ENCODE results near the gene CCDC43. TPM values are rescaled to one million over a fixed set of nuclear protein-coding genes. Genes with fewer than 3 reads are reported as not detected.
"Not testable (repeated sequence)": the region's sequence is repeated elsewhere in the genome, so short reads cannot be mapped to it uniquely, and the experiment has no call there.

The CCDC43 gene
- total RNA-seq, result 10 to 100 TPM; 22.7 to 25.2 TPM

DNA sequence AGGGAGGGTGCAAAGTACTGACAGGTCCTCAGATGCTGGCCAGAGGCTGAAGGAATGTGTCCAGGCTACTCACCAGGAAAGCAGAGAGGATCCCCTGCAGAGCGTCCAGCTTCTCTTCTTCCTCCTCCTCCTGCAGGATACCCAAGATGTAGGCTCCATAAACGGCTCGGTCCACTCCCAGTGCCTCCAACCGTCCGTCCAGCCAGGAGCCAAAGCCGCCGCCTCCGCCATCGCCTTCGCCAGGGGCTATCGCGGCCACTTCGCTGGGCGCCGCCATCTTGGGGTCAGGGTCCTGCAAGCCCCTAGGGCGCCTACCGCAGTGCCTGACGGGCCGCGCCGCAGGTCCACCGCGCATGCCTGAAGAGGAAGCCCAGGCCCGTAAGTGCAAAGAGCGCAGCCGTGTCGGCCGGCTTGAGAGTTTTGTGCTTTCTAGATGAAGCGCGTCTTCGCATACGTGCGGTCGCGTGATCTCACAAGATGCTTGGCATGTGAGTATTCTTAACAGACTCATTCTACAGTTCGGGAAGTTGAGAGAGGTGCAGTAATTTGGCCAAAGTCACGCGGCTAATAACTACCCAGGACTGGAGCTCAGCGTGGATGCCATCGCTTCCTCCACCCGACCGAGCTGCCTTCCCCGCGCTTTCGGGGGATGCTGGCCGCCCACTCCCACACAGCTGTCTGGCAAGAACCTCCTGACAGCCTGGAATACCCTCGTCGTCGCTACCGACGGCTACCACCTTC, at the start of gene CCDC43:
Gene CCDC43, minus strand, starts transcription at position 300 of the 741 bp plus-strand sequence. Its CDS starts 23 bp downstream, at position 277.
- peak; percentile 95 for DNase-seq
- H3K9me3 Mint-ChIP-seq, result no peaks in the 10 kb centered on the region
- H3K36me3 Mint-ChIP-seq (ENCODE audit: insufficient read depth in 2 of 2), result peaks cover 2 to 3% of the 10 kb centered on the region in 2 donors
- H3K27me3 Mint-ChIP-seq (ENCODE audit: low read depth), result no peaks in the 10 kb centered on the region
- ATAC-seq (replicated peaks in 1 of 2), result peak; percentile 100
- peak within 1 kb of the TSS; percentile 97 for H3K27ac Mint-ChIP-seq
- peaks cover 48% of the 10 kb centered on the region for H3K4me1 Mint-ChIP-seq (ENCODE audit: low read depth)
- H3K4me3 Mint-ChIP-seq, result peak within 1 kb of the TSS; percentile 95 to 99

- ATAC-seq (replicated peaks in 1 of 2) (peak in 1 of 2 donors; percentile 36), DNase-seq (no peak)
- Mint-ChIP-seq H3K27ac (no peak overlapping the region), H3K4me3 (no peak overlapping the region), H3K4me1 (ENCODE audit: low read depth) (no peaks in the 10 kb centered on the region), H3K27me3 (ENCODE audit: low read depth) (no peaks in the 10 kb centered on the region), H3K9me3 (no peaks in the 10 kb centered on the region), H3K36me3 (ENCODE audit: insufficient read depth in 2 of 2) (peaks cover 0 to 3% of the 10 kb centered on the region in 2 donors)
Observed at GRCh38 chr17:44738214-44738906, 48.8 kb upstream of the CCDC43 start.

- Mint-ChIP-seq H3K27me3 (ENCODE audit: low read depth) (no peaks in the 10 kb centered on the region), H3K4me3 (no peak overlapping the region), H3K4me1 (ENCODE audit: low read depth) (no peaks in the 10 kb centered on the region), H3K27ac (no peak overlapping the region), H3K36me3 (ENCODE audit: insufficient read depth in 2 of 2) (peaks cover 0 to 4% of the 10 kb centered on the region in 2 donors), H3K9me3 (no peaks in the 10 kb centered on the region)
- ATAC-seq (replicated peaks in 1 of 2) (no peak), DNase-seq (no peak)
Observed at GRCh38 chr17:44736551-44737240, 47.1 kb upstream of the CCDC43 start.

GRCh38 chr17:44734272-44734671, 44.7 kb upstream of the CCDC43 start:
- Mint-ChIP-seq H3K9me3 (no peaks in the 10 kb centered on the region), H3K27me3 (ENCODE audit: low read depth) (no peaks in the 10 kb centered on the region), H3K27ac (no peak overlapping the region), H3K4me1 (ENCODE audit: low read depth) (no peaks in the 10 kb centered on the region), H3K36me3 (ENCODE audit: insufficient read depth in 2 of 2) (peaks cover 1 to 2% of the 10 kb centered on the region in 2 donors), H3K4me3 (no peak overlapping the region)
- ATAC-seq (replicated peaks in 1 of 2), result no peak
- DNase-seq, result no peak

GRCh38 chr17:44733753-44734152, 44.2 kb upstream of the CCDC43 start:
- Mint-ChIP-seq H3K27ac (no peak overlapping the region), H3K4me1 (ENCODE audit: low read depth) (no peaks in the 10 kb centered on the region), H3K27me3 (ENCODE audit: low read depth) (no peaks in the 10 kb centered on the region), H3K36me3 (ENCODE audit: insufficient read depth in 2 of 2) (peaks cover 1 to 2% of the 10 kb centered on the region in 2 donors), H3K4me3 (no peak overlapping the region), H3K9me3 (no peaks in the 10 kb centered on the region)
- DNase-seq (no peak), ATAC-seq (replicated peaks in 1 of 2) (no peak)

DNA sequence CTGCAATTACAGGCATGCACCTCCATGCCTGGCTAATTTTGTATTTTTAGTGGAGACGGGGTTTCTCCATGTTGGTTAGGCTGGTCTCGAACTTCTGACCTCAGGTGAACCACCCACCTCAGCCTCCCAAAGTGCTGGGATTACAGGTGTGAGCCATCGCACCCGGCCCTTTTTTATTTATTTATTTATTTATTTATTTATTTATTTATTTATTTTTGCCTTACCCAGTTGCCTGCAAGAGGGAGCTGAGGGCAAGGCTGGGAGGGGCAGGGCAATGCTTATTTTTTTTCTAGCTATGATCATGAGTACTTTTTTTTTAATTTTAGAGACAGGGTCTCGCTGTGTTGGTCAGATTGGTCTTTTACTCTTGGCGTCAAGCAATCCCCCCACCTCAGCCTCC, 36.5 kb upstream of the CCDC43 start:
- H3K27ac Mint-ChIP-seq; ATAC-seq (replicated peaks in 1 of 2); H3K36me3 Mint-ChIP-seq (ENCODE audit: insufficient read depth in 2 of 2); H3K27me3 Mint-ChIP-seq (ENCODE audit: low read depth); H3K4me1 Mint-ChIP-seq (ENCODE audit: low read depth); H3K9me3 Mint-ChIP-seq; H3K4me3 Mint-ChIP-seq; DNase-seq: not testable (repeated sequence)

- DNase-seq (no peak), ATAC-seq (replicated peaks in 1 of 2) (no peak)
- Mint-ChIP-seq H3K4me3 (no peak overlapping the region), H3K36me3 (ENCODE audit: insufficient read depth in 2 of 2) (peaks cover 4 to 14% of the 10 kb centered on the region in 2 donors), H3K27ac (no peak overlapping the region), H3K4me1 (ENCODE audit: low read depth) (no peaks in the 10 kb centered on the region), H3K27me3 (ENCODE audit: low read depth) (no peaks in the 10 kb centered on the region), H3K9me3 (no peaks in the 10 kb centered on the region)
Observed at GRCh38 chr17:44722254-44722653, 32.7 kb upstream of the CCDC43 start.

DNA sequence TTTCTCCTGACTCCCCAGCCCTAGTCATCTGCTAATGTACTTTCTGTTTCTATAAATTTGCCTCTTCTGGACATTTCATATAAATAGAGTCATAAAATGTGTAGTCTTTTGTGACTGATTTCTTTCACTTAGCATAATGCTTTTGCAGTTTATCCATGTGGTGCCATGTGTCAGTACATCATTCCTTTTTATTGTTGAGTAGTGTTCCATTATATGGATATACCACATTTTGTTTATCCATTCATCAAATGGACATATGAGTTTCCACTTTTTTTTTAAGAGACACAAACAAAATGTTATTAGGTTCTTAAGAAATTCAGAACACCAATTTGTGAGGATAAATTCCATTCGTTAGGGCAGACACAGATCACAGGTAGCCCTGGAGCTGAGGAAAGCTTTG, 29.9 kb upstream of the CCDC43 start:
- DNase-seq (no peak), ATAC-seq (replicated peaks in 1 of 2) (no peak)
- no peaks in the 10 kb centered on the region for H3K4me1 Mint-ChIP-seq (ENCODE audit: low read depth)
- peaks cover 6 to 12% of the 10 kb centered on the region in 2 donors for H3K36me3 Mint-ChIP-seq (ENCODE audit: insufficient read depth in 2 of 2)
- no peak overlapping the region for H3K4me3 Mint-ChIP-seq
- H3K27me3 Mint-ChIP-seq (ENCODE audit: low read depth), result no peaks in the 10 kb centered on the region
- H3K27ac Mint-ChIP-seq, result no peak overlapping the region
- no peaks in the 10 kb centered on the region for H3K9me3 Mint-ChIP-seq

- Mint-ChIP-seq H3K36me3 (ENCODE audit: insufficient read depth in 2 of 2) (no peaks in the 10 kb centered on the region), H3K4me3 (no peak within 1 kb of the TSS), H3K27ac (no peak within 1 kb of the TSS), H3K9me3 (no peaks in the 10 kb centered on the region), H3K27me3 (ENCODE audit: low read depth) (peaks cover 10% of the 10 kb centered on the region), H3K4me1 (ENCODE audit: low read depth) (peaks cover 7% of the 10 kb centered on the region)
- peak; percentile 88 to 92 for ATAC-seq (replicated peaks in 1 of 2)
- peak; percentile 86 to 90 for DNase-seq
Observed at GRCh38 chr17:44708401-44709263, 19.1 kb upstream of the CCDC43 start, which contains the start of gene DBF4B. Gene DBF4B (plus strand): TSS chr17:44708665. CDS start chr17:44708821, 156 bp downstream.

- Mint-ChIP-seq H3K27me3 (ENCODE audit: low read depth) (peaks cover 10% of the 10 kb centered on the region), H3K4me1 (ENCODE audit: low read depth) (peaks cover 7% of the 10 kb centered on the region), H3K36me3 (ENCODE audit: insufficient read depth in 2 of 2) (no peaks in the 10 kb centered on the region), H3K9me3 (no peaks in the 10 kb centered on the region), H3K4me3 (no peak overlapping the region), H3K27ac (no peak overlapping the region)
- no peak for ATAC-seq (replicated peaks in 1 of 2)
- DNase-seq, result no peak
Observed at GRCh38 chr17:44707755-44708400, 18.3 kb upstream of the CCDC43 start.

DNA sequence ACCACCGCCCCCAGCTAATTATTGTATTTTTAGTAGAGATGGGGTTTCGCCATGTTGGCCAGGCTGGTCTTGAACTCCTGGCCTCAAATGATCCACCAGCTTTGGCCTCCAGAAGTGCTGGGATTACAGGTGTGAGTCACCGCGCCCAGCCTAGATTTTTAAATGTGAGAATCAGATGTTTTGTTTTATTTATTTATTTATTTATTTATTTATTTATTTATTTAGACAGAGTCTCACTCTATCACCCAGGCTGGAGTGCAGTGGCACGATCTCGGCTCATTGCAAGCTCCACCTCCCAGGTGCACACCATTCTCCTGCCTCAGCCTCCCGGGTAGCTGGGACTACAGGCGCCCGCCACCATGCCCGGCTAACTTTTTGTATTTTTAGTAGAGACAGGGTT, 10.7 kb upstream of the CCDC43 start:
- not testable (repeated sequence) for H3K4me3 Mint-ChIP-seq; H3K27me3 Mint-ChIP-seq (ENCODE audit: low read depth); H3K36me3 Mint-ChIP-seq (ENCODE audit: insufficient read depth in 2 of 2); H3K27ac Mint-ChIP-seq; H3K9me3 Mint-ChIP-seq; DNase-seq; H3K4me1 Mint-ChIP-seq (ENCODE audit: low read depth); ATAC-seq (replicated peaks in 1 of 2)

DNA sequence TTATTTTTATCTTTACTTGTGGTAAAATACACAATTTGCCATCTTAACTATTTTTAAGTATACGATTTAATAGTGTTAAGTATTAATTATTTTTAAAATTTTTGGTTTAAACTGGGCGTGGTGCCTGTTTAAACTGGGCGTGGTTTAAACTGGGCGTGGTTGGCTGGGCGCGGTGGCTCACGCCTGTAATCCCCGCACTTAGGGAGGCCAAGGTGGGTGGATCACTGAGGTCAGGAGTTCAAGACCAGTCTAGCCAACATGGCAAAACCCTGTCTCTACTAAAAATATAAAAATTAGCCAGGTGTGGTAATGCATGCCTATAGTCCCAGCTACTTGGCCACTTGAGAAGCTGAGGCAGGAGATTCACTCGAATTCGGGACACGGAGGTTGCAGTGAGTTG, 4.0 kb upstream of the CCDC43 start:
- H3K27me3 Mint-ChIP-seq (ENCODE audit: low read depth), result no peaks in the 10 kb centered on the region
- no peaks in the 10 kb centered on the region for H3K9me3 Mint-ChIP-seq
- ATAC-seq (replicated peaks in 1 of 2) (no peak), DNase-seq (no peak)
- peaks cover 23% of the 10 kb centered on the region for H3K4me1 Mint-ChIP-seq (ENCODE audit: low read depth)
- peaks cover 2% of the 10 kb centered on the region in 2 donors for H3K36me3 Mint-ChIP-seq (ENCODE audit: insufficient read depth in 2 of 2)
- no peak overlapping the region for H3K4me3 Mint-ChIP-seq
- no peak overlapping the region for H3K27ac Mint-ChIP-seq
